Fibroblast of mammary gland (primary cell): ENCODE measurements around the gene AGBL5.

Source experiments
- DNase-seq: peaks from one replicate; pipeline ENCODE4 v3.0.0-alpha.2; 2010; ENCODE audit warnings: low read depth
- H3K4me3 ChIP-seq: 2 replicates; pipeline ENCODE4 v1.5.1; 2011; ENCODE audit warnings: low read depth, mild to moderate bottlenecking, low read length, moderate library complexity; ENCODE audit not compliant: control insufficient read depth
- TF ChIP-seq, protein P1 (sequence below): conservative IDR thresholded peaks from 2 replicates; pipeline ENCODE4 v1.5.1; 2011; ENCODE audit warnings: low read depth, low read length, inconsistent platforms; ENCODE audit not compliant: control insufficient read depth, insufficient read depth

The AGBL5 gene

DNA sequence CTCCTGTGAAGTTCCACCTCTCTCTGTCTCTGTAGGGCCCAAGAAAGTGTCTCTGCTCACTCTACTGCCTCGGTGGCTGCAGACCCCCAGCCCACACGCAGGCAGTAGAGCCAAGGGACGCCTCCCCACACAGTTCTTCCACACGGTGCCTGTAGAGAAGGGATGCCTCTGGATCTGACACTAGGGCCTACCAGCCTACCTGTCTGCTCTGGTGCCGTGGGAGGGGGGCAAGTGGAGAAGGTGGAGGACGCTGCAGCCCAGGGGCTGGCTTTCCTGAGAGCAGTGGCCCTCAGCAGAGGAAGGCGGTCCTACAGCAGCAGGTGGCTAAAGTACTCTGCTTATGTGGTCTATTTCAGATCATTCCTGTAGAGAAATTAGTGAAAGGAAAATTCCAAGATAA lies 27.7 kb upstream of the AGBL5 start:
- no peak overlapping the region for H3K4me3 ChIP-seq
- TF ChIP-seq, protein P1, sequence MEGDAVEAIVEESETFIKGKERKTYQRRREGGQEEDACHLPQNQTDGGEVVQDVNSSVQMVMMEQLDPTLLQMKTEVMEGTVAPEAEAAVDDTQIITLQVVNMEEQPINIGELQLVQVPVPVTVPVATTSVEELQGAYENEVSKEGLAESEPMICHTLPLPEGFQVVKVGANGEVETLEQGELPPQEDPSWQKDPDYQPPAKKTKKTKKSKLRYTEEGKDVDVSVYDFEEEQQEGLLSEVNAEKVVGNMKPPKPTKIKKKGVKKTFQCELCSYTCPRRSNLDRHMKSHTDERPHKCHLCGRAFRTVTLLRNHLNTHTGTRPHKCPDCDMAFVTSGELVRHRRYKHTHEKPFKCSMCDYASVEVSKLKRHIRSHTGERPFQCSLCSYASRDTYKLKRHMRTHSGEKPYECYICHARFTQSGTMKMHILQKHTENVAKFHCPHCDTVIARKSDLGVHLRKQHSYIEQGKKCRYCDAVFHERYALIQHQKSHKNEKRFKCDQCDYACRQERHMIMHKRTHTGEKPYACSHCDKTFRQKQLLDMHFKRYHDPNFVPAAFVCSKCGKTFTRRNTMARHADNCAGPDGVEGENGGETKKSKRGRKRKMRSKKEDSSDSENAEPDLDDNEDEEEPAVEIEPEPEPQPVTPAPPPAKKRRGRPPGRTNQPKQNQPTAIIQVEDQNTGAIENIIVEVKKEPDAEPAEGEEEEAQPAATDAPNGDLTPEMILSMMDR: no peak
- no peak for DNase-seq

DNA sequence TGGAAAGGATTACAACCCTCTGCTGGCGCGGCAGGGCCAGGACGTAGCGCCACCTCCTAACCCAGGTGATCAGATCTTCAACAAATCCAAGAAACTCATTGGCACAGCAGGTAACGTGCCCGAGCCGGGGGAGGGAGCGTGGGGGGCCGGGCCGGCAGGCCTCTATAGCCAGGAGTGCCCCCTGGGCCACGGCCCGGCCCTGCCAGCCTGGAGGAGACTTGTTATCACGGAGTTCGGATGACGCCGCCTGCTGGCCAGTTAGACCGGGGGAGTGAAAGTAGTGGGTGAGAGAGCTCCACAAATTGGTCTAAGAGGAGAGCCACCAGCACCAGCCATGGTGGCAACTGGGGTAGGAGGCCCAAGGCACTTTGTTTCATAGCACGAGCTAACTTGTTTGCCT lies 27.3 kb upstream of the AGBL5 start:
- DNase-seq: no peak
- TF ChIP-seq, protein P1: no peak
- no peak overlapping the region for H3K4me3 ChIP-seq

DNA sequence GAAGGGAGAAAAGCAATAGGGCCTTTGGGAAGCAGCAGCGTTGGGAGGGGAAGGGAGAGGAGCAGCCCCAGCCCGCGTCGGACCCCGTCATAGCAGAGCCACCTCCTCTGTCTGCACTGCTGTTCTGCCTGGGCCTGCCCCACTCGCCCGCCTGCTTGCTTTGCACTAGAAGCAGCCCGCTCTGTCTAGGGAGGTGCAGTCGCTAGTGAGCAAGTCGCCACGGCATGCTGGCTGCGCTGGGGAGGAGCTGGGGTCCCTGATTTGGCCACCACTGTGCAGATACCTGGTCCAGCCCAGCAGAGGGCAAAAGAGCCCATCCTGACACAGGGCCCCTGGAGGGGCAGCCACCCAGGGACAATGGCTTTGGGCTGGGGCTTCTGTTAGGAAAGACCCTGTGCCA lies 26.7 kb upstream of the AGBL5 start:
- H3K4me3 ChIP-seq: no peak overlapping the region
- DNase-seq: no peak
- TF ChIP-seq, protein P1: no peak

DNA sequence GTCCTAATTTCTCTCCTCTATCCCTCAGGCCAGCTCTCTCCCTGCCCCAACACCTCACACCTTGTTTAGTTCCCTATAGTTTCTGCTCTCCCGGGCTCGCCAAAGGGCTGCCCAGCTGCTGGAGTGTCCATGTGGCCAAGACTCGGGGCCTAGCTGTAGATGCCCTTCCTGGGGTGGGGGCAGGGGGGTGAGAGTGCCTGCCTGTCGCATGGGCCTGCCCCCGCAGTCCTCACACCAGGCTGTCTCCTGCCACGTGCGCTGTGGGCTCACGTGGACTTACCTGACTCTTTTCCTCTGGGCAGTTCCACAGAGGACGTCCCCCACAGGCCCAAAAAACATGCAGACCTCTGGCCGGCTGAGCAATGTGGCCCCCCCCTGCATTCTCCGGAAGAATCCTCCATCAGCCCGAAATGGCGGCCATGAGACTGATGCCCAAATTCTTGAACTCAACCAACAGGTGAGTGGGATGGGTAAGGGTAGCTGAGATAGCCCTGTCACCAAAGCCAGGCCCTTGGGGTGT lies 26.1 kb upstream of the AGBL5 start:
- TF ChIP-seq, protein P1: no peak
- no peak for DNase-seq
- H3K4me3 ChIP-seq: no peak overlapping the region

DNA sequence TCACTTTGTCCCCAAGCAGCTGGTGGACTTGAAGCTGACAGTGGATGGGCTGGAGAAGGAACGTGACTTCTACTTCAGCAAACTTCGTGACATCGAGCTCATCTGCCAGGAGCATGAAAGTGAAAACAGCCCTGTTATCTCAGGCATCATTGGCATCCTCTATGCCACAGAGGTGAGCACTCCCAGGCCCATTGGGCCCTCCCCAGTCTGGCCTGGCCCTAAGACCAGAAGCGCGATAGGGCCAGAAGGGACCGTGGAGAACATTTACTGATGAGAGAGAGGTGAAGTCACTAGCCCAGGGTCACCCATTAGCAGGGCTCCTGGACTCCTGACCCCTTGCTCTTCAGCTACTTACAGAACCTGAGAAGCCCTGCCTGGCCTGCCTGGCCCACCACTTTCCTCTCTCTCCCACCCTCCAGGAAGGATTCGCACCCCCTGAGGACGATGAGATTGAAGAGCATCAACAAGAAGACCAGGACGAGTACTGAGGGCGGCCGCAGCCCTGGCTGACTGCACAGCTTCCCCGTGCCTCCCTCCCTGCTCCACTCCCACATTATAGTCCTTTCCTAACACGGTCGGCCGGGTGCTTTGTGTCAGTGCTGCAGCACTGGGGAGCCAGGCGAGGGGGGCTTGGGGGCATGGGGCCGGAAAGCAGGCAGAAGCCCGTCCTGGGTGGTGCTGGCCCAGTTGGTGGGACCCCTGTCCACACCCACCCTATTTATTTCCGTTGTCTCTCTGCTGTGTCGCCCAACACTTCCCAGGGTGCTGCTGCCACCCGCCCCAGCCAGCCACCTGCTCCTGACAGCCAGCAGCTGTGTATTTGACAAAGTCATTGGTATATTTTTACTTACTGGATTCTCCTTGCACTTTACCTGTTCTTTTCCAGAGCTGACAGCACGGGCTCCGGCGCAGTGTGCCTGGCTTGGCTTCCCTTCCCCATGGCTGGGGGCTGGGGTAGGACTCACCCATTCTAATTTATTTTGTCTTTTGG lies 25.3 kb upstream of the AGBL5 start:
- H3K4me3 ChIP-seq: no peak overlapping the region
- TF ChIP-seq, protein P1: no peak
- no peak for DNase-seq

DNA sequence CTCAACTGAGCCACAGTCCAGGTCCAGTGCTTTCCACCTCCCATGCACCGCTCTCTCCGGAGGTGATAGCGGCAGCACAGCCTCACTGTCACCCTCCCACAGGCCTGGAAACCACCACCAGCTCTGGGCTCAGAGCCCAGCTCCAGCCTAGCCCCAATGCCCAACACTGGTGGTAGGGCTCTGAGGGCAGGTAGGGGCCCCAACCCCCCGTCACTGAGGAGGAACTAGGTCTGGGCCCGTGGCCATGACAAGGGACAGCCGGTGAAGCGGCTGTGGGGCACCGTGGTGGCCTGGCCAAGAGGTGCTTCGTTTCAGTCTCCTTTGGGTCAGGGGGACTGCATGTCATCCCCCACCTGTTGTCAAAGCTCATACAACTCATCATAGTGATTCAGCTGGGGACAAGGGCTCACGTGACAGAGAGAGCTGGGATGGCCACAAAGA lies 24.2 kb upstream of the AGBL5 start:
- no peak for DNase-seq
- TF ChIP-seq, protein P1: no peak
- no peak overlapping the region for H3K4me3 ChIP-seq
